MM.1S (cell line): ENCODE data around the gene KIAA1217.

Experiments
- DNase-seq: peaks from one replicate; pipeline ENCODE4 v3.0.0-alpha.2; 2015
- H2AFZ ChIP-seq: fragments of 300-600 bp; sonication (generic); 2 replicates; pipeline ENCODE4 v1.6.0; 2016; ENCODE audit warnings: antibody characterized with exemption, low read length
- H3F3A ChIP-seq: fragments of 300-600 bp; sonication (generic); 2 replicates; pipeline ENCODE4 v1.6.1; 2016; ENCODE audit warnings: mild to moderate bottlenecking, antibody characterized with exemption, low read length, moderate library complexity, mixed read lengths; ENCODE audit not compliant: insufficient read depth
- H3K27ac ChIP-seq: fragments of 300-600 bp; sonication (generic); 2 replicates; pipeline ENCODE4 v1.5.1; 2016; ENCODE audit warnings: mild to moderate bottlenecking, low read length
- H3K27me3 ChIP-seq: fragments of 300-600 bp; sonication (generic); replicated peaks from 2 replicates; pipeline ENCODE4 v1.6.0; 2016; ENCODE audit warnings: low read length; ENCODE audit not compliant: insufficient read depth
- H3K36me3 ChIP-seq: fragments of 300-600 bp; sonication (generic); replicated peaks from 2 replicates; pipeline ENCODE4 v1.6.1; 2016; ENCODE audit warnings: mild to moderate bottlenecking, low read length, mixed read lengths; ENCODE audit not compliant: insufficient read depth
- H3K4me1 ChIP-seq: fragments of 300-600 bp; sonication (generic); 2 replicates; pipeline ENCODE4 v1.6.1; 2016; ENCODE audit warnings: low read length, mixed read lengths
- H3K4me2 ChIP-seq: fragments of 300-600 bp; sonication (generic); 2 replicates; pipeline ENCODE4 v1.6.0; 2016; ENCODE audit warnings: low read depth, low read length
- H3K4me3 ChIP-seq: fragments of 300-600 bp; sonication (generic); 2 replicates; pipeline ENCODE4 v1.5.1; 2016; ENCODE audit warnings: low read length, mixed read lengths
- H3K79me2 ChIP-seq: fragments of 300-600 bp; sonication (generic); 2 replicates; pipeline ENCODE4 v1.6.1; 2016; ENCODE audit warnings: mixed run types, low read length, mixed read lengths
- H3K9ac ChIP-seq: fragments of 300-600 bp; sonication (generic); 2 replicates; pipeline ENCODE4 v1.6.1; 2016; ENCODE audit warnings: low read length, mixed read lengths
- H3K9me2 ChIP-seq: fragments of 300-600 bp; sonication (generic); replicated peaks from 2 replicates; pipeline ENCODE4 v1.6.1; 2016; ENCODE audit warnings: mild to moderate bottlenecking, low read length, mixed read lengths; ENCODE audit not compliant: insufficient read depth
- H3K9me3 ChIP-seq: fragments of 300-600 bp; sonication (generic); replicated peaks from 2 replicates; pipeline ENCODE4 v1.6.1; 2016; ENCODE audit warnings: mild to moderate bottlenecking, low read length, mixed read lengths; ENCODE audit not compliant: insufficient read depth
- H4K20me1 ChIP-seq: fragments of 300-600 bp; sonication (generic); 2 replicates; pipeline ENCODE4 v1.6.1; 2016; ENCODE audit warnings: mild to moderate bottlenecking, low read length, moderate library complexity, mixed read lengths; ENCODE audit not compliant: insufficient read depth
- EZH2 ChIP-seq: fragments of 300-600 bp; sonication (generic); optimal IDR thresholded peaks from 2 replicates; pipeline ENCODE3; 2017; ENCODE audit warnings: low read depth, mild to moderate bottlenecking, antibody characterized with exemption, low read length, mixed read lengths
- EZH2phosphoT487 ChIP-seq: fragments of 300-600 bp; sonication (generic); IDR thresholded peaks from 2 replicates; pipeline ENCODE4 v1.6.1; 2018; ENCODE audit warnings: antibody characterized with exemption, low read length
- TF ChIP-seq, protein P1 (sequence below): fragments of 300-600 bp; sonication (generic); IDR thresholded peaks from 2 replicates; pipeline ENCODE4 v1.5.1; 2016; ENCODE audit warnings: antibody characterized with exemption, low read length, mixed read lengths

Gene KIAA1217

DNA sequence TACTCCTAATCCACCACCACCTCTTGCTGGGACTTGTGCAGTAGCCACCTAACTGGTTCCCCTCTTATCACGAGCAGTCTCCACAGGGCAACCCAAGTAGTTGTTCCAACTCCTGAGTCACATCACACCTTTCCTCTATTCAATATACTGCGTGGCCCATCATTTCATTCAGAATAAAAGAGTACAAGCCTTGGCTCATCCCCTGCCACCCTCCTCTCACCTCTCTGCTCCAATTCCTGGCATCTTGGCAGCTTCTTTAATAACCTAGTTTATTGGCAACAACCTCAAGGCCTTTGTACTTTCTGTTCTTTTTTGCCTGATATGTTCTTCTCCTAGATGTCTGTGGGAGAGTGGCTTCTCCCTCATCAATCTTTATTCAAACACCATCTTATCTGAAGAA lies 199.4 kb downstream of the KIAA1217 start:
- H3K4me3 ChIP-seq, result no peak overlapping the region
- H3K27me3 ChIP-seq, result no peaks in the 10 kb centered on the region
- H3K9ac ChIP-seq, result no peak overlapping the region
- no peaks in the 10 kb centered on the region for H3K9me2 ChIP-seq
- no peak for DNase-seq
- no peaks in the 10 kb centered on the region for H3K9me3 ChIP-seq
- no peak overlapping the region for H3K4me2 ChIP-seq
- no peaks in the 10 kb centered on the region for H3K36me3 ChIP-seq
- H2AFZ ChIP-seq, result no peak overlapping the region
- no peaks in the 10 kb centered on the region for H3K4me1 ChIP-seq
- no peak overlapping the region for H3K27ac ChIP-seq
- H4K20me1 ChIP-seq, result no peaks in the 10 kb centered on the region
- TF ChIP-seq EZH2phosphoT487 (no peak), EZH2 (no peak)
- TF ChIP-seq, protein P1, sequence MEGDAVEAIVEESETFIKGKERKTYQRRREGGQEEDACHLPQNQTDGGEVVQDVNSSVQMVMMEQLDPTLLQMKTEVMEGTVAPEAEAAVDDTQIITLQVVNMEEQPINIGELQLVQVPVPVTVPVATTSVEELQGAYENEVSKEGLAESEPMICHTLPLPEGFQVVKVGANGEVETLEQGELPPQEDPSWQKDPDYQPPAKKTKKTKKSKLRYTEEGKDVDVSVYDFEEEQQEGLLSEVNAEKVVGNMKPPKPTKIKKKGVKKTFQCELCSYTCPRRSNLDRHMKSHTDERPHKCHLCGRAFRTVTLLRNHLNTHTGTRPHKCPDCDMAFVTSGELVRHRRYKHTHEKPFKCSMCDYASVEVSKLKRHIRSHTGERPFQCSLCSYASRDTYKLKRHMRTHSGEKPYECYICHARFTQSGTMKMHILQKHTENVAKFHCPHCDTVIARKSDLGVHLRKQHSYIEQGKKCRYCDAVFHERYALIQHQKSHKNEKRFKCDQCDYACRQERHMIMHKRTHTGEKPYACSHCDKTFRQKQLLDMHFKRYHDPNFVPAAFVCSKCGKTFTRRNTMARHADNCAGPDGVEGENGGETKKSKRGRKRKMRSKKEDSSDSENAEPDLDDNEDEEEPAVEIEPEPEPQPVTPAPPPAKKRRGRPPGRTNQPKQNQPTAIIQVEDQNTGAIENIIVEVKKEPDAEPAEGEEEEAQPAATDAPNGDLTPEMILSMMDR, result no peak
- H3K79me2 ChIP-seq, result no peaks in the 10 kb centered on the region
- no peaks in the 10 kb centered on the region for H3F3A ChIP-seq

DNA sequence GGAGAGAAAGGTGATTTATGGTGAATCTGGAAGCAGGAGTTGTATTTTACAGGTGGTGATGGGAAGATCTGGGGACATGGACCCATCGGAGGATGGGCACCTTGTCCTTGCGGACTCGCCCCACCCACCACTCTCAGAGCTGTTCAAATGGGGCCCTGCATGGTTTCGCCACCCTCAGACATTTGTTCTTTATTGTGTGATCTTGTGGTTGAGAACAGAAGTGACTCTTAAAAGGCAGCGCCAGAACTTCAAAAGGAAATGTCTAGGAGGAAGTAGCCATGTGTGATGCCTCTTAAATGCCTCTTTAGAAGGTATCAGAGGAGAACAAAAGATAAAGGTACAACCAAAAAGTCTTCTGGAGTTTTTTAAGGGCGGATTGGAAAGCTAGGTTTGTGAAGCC lies 205.7 kb downstream of the KIAA1217 start:
- H3K4me3 ChIP-seq, result no peak overlapping the region
- H3K27me3 ChIP-seq, result no peaks in the 10 kb centered on the region
- peak overlapping the region; percentile 64 for H2AFZ ChIP-seq
- no peaks in the 10 kb centered on the region for H3K79me2 ChIP-seq
- H3F3A ChIP-seq, result no peaks in the 10 kb centered on the region
- peak overlapping the region; percentile 45; the same call in 1 of the 2 replicates for H3K27ac ChIP-seq
- peak; percentile 69 for DNase-seq
- H3K9me3 ChIP-seq, result no peaks in the 10 kb centered on the region
- peaks cover 10% of the 10 kb centered on the region for H3K4me1 ChIP-seq
- no peaks in the 10 kb centered on the region for H3K36me3 ChIP-seq
- H3K9ac ChIP-seq, result no peak overlapping the region
- no peak for TF ChIP-seq EZH2
- no peak for TF ChIP-seq EZH2phosphoT487
- TF ChIP-seq, protein P1, result no peak
- H3K9me2 ChIP-seq, result no peaks in the 10 kb centered on the region
- H4K20me1 ChIP-seq, result no peaks in the 10 kb centered on the region
- H3K4me2 ChIP-seq, result peak overlapping the region; percentile 32

DNA sequence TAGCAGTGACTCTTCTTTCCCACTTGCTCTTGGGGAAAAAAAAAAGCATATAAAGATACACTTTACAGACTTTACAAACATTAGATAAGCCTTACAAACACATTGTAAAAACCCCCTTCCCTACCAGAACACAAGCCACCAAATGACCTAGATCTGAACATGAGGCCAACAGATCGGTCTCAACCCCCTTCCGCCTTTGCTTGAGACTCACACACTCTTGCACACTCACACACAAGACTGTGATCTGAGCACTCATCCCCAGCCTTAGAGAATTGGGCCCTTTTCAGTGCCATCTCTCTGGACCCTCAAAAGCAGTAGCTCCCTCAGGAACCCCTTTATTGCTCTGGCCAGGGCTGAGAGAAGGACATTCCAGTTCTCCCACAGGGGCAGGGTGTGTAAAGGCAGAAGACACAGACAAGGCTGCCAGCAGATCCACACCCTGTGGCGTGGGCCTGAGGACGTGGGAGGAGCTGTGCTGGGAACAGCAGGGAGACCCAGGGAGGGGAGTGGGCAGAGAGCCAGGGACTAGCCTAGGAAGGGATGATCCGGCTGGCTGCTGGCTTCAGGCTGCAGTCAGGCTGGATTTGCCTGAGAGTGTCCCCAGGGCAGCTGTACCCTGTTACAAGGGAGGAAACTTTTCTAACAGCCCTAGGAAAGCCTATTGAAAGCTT lies 206.7 kb downstream of the KIAA1217 start:
- Histone ChIP-seq H3F3A (no peaks in the 10 kb centered on the region), H3K9me3 (no peaks in the 10 kb centered on the region), H3K4me1 (peaks cover 10% of the 10 kb centered on the region), H3K36me3 (no peaks in the 10 kb centered on the region), H3K9ac (no peak overlapping the region), H4K20me1 (no peaks in the 10 kb centered on the region), H2AFZ (no peak overlapping the region), H3K79me2 (no peaks in the 10 kb centered on the region), H3K4me3 (no peak overlapping the region), H3K27me3 (no peaks in the 10 kb centered on the region), H3K4me2 (no peak overlapping the region), H3K9me2 (no peaks in the 10 kb centered on the region), H3K27ac (no peak overlapping the region)
- DNase-seq, result no peak
- TF ChIP-seq EZH2 (no peak), EZH2phosphoT487 (no peak)
- TF ChIP-seq, protein P1, result no peak
